Lower leg skin (tissue), 3 donors: Measurements from ENCODE around the gene TRIM34.

Experiments
- CTCF ChIP-seq, 3 donors: fragments of 450-650 bp; IDR thresholded peaks; one replicate each; pipeline ENCODE4 v1.5.1; 2016; ENCODE audit warnings: antibody characterized with exemption in 3 of 3, mild to moderate bottlenecking in 3 of 3, moderate library complexity in 2 of 3
- POLR2A ChIP-seq, 2 donors: fragments of 450-650 bp; IDR thresholded peaks; one replicate each; pipeline ENCODE4 v1.6.1; 2016 to 2017; ENCODE audit warnings: antibody characterized with exemption in 2 of 2, mild to moderate bottlenecking in 1 of 2, moderate library complexity in 1 of 2

DNA sequence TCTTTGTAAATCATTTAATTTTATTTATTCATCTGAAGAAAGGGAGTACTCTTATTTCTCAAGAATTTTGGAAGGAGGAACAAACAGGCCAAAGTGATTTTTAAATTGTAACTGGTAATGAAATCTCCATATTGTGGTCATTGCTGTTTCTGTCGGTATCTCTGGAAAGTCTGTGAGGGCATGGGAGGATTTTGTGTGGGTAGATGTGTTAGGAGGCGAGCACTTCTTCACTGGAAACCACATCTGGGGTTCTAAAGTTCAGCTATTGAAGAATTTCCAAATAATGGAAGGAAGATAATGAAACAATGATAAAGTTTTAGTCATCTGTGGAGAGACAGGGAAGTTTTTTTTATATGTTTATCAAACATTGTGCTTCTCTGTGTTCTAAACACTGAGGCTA is 6.6 kb downstream of the TRIM34 start:
- no peak for TF ChIP-seq CTCF (IDR thresholded peaks at IDR 0.05)
- TF ChIP-seq POLR2A (IDR thresholded peaks at IDR 0.05): no peak
